Panc1 (cell line): ENCODE data around the gene LUC7L2. TPM values are rescaled to one million over a fixed set of nuclear protein-coding genes. Genes with fewer than 3 reads are reported as not detected.

ENCODE experiments used
- ATAC-seq: fragments of 200-7000 bp; cut with Tn5 transposase; 2 replicates; pipeline ENCODE4 v1.9.1; 2020; ENCODE audit warnings: mild to moderate bottlenecking, moderate library complexity
- BruUV-seq: library from RNA; stranded (reverse); fragments of 400-500 nt; replicated peaks from 2 replicates; lab custom pipeline; 2021; lab: Mats Ljungman, UMichigan
- CTCF ChIA-PET: fragments of 300-600 bp; sonication (Branson Sonifier 250); formaldehyde crosslinking; loops from one replicate; lab custom pipeline; 2022; ENCODE audit warnings: antibody characterized with exemption; lab: Charles Lee
- POLR2A ChIA-PET: fragments of 300-600 bp; sonication (Branson Sonifier 250); formaldehyde crosslinking; loops from one replicate; lab custom pipeline; 2022; ENCODE audit warnings: antibody characterized with exemption; lab: Charles Lee
- DNase-seq: peaks from one replicate; pipeline ENCODE4 v3.0.0-alpha.2; 2010; ENCODE audit warnings: low read depth, low spot score
- H3K27ac ChIP-seq: 2 replicates; pipeline ENCODE4 v1.5.1; 2011; ENCODE audit warnings: mild to moderate bottlenecking, low read length, inconsistent platforms
- H3K27me3 ChIP-seq: fragments of 200-500 bp; sonication (Bioruptor generic); 2 replicates; pipeline ENCODE4 v1.6.0; 2014; ENCODE audit warnings: low read length, inconsistent platforms; ENCODE audit not compliant: control insufficient read depth, insufficient read depth
- H3K36me3 ChIP-seq: fragments of 200-500 bp; sonication (Bioruptor generic); 2 replicates; pipeline ENCODE4 v1.5.1; 2014; ENCODE audit warnings: inconsistent platforms, mild to moderate bottlenecking, low read length, moderate library complexity; ENCODE audit not compliant: control insufficient read depth, insufficient read depth
- H3K4me1 ChIP-seq: 2 replicates; pipeline ENCODE4 v1.5.1; 2011; ENCODE audit warnings: inconsistent platforms, mild to moderate bottlenecking, low read length, moderate library complexity; ENCODE audit not compliant: control insufficient read depth, insufficient read depth
- H3K4me3 ChIP-seq, 2 experiments: 2 replicates each; pipeline ENCODE4 v1.5.1; 2011 to 2012; ENCODE audit warnings: low read depth in 2 of 2, low read length in 2 of 2, mild to moderate bottlenecking in 2 of 2, inconsistent platforms in 1 of 2, moderate library complexity in 1 of 2
- H3K9me3 ChIP-seq: fragments of 200-500 bp; sonication (Bioruptor generic); 2 replicates; pipeline ENCODE4 v1.5.1; 2014; ENCODE audit warnings: low read depth, mild to moderate bottlenecking, inconsistent platforms, low read length, moderate library complexity; ENCODE audit not compliant: control insufficient read depth, insufficient read depth
- POLR2AphosphoS5 ChIP-seq: IDR thresholded peaks from 2 replicates; pipeline ENCODE4 v1.6.1; 2012; ENCODE audit warnings: mild to moderate bottlenecking, low read depth, low read length, moderate library complexity
- SIN3A ChIP-seq: IDR thresholded peaks from 2 replicates; pipeline ENCODE4 v1.6.1; 2012; ENCODE audit warnings: low read depth, mild to moderate bottlenecking, low read length, moderate library complexity, borderline replicate concordance; ENCODE audit not compliant: insufficient read depth
- TCF7L2 ChIP-seq: IDR thresholded peaks from 2 replicates; pipeline ENCODE4 v1.6.1; 2011; ENCODE audit warnings: mild to moderate bottlenecking, low read depth, low read length, inconsistent platforms
- in situ Hi-C: cut with HindIII; loops from 2 replicates; pipeline ENCODE4 v1.10.0; 2016; ENCODE audit warnings: low sequenced_read_pairs, low pct_unique_long_range_greater_than_20kb
- intact Hi-C: fragments of 100-400 bp; cut with micrococcal nuclease; formaldehyde crosslinking; loops from one replicate; pipeline ENCODE4 v1.10.0; 2022; ENCODE audit not compliant: unreplicated experiment
- total RNA-seq: library from RNA; stranded (reverse); gene quantifications from one replicate; pipeline ENCODE4 v1.2.1, GENCODE V29; 2021; ENCODE audit not compliant: unreplicated experiment
- TF ChIP-seq, protein P1 (sequence below), 2 experiments: IDR thresholded peaks; 2 replicates each; pipeline ENCODE4 v1.6.1; 2011 to 2012; ENCODE audit warnings: low read depth in 2 of 2, control low read depth in 1 of 2, low read length in 1 of 2, mild to moderate bottlenecking in 1 of 2, moderate library complexity in 1 of 2; ENCODE audit not compliant: insufficient read depth in 1 of 2
- TF ChIP-seq, protein P2 (sequence below): fragments of 450-650 bp; IDR thresholded peaks from 2 replicates; pipeline ENCODE4 v1.5.1; 2017; ENCODE audit warnings: mild to moderate bottlenecking

LUC7L2 gene
- total RNA-seq, 1 experiment from 2014 or later, result 110 TPM

DNA sequence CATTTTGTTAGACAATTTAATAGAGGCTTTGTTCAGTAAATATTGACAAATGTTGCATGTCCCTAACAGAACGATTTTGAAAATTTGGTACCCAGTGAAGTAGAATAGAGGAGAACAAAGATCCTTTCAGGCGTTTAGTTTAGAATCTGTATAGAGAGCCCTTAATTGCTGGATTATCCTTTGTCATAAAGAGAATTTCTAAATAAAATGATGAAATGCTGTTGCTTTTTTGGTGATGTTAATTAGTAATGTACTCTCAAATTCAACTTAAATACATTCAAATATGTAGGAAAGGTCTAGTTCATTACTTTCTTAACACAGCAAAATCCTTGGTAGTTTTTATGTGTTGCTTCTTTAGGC lies 1.2 kb downstream of the LUC7L2 start:
- Histone ChIP-seq H3K4me3 (peak overlapping the region; percentile 98 to 100), H3K4me1 (peaks cover 18% of the 10 kb centered on the region), H3K36me3 (peaks cover 24% of the 10 kb centered on the region), H3K27me3 (no peaks in the 10 kb centered on the region), H3K27ac (peak overlapping the region; percentile 98), H3K9me3 (no peaks in the 10 kb centered on the region)
- intact Hi-C loops, result no loop called here
- ATAC-seq (no peak), DNase-seq (no peak)
- ChIA-PET CTCF (no interaction called here), POLR2A (no interaction called here)
- TF ChIP-seq, protein P1, sequence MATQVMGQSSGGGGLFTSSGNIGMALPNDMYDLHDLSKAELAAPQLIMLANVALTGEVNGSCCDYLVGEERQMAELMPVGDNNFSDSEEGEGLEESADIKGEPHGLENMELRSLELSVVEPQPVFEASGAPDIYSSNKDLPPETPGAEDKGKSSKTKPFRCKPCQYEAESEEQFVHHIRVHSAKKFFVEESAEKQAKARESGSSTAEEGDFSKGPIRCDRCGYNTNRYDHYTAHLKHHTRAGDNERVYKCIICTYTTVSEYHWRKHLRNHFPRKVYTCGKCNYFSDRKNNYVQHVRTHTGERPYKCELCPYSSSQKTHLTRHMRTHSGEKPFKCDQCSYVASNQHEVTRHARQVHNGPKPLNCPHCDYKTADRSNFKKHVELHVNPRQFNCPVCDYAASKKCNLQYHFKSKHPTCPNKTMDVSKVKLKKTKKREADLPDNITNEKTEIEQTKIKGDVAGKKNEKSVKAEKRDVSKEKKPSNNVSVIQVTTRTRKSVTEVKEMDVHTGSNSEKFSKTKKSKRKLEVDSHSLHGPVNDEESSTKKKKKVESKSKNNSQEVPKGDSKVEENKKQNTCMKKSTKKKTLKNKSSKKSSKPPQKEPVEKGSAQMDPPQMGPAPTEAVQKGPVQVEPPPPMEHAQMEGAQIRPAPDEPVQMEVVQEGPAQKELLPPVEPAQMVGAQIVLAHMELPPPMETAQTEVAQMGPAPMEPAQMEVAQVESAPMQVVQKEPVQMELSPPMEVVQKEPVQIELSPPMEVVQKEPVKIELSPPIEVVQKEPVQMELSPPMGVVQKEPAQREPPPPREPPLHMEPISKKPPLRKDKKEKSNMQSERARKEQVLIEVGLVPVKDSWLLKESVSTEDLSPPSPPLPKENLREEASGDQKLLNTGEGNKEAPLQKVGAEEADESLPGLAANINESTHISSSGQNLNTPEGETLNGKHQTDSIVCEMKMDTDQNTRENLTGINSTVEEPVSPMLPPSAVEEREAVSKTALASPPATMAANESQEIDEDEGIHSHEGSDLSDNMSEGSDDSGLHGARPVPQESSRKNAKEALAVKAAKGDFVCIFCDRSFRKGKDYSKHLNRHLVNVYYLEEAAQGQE (IDR thresholded peaks at IDR 0.05; ENCODE audit: insufficient read depth in 1 of 2, low read depth in 2 of 2, low read length in 1 of 2), result no peak
- TF ChIP-seq POLR2AphosphoS5, result no peak
- TF ChIP-seq, protein P2, sequence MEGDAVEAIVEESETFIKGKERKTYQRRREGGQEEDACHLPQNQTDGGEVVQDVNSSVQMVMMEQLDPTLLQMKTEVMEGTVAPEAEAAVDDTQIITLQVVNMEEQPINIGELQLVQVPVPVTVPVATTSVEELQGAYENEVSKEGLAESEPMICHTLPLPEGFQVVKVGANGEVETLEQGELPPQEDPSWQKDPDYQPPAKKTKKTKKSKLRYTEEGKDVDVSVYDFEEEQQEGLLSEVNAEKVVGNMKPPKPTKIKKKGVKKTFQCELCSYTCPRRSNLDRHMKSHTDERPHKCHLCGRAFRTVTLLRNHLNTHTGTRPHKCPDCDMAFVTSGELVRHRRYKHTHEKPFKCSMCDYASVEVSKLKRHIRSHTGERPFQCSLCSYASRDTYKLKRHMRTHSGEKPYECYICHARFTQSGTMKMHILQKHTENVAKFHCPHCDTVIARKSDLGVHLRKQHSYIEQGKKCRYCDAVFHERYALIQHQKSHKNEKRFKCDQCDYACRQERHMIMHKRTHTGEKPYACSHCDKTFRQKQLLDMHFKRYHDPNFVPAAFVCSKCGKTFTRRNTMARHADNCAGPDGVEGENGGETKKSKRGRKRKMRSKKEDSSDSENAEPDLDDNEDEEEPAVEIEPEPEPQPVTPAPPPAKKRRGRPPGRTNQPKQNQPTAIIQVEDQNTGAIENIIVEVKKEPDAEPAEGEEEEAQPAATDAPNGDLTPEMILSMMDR, result no peak
- no TSS peak for BruUV-seq
- in situ Hi-C loops, result no loop called here

DNA sequence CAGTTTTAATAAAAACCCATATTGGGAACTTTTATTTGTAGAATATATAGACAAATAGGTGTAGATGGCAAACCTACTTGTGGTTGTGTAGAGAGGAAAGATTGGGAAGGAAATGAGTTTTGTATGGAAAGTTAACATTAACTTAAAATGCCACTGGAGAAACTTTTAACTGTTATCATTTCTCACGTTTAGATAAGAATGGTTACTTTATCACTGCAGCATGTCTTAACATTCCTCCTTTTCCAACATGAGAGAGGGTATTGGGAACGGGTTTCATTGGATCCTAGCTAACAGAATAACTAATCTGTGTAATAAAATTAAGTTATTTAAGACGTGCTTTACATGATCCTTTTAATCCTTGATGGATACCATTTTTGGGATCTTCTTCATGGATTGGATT lies 1.8 kb downstream of the LUC7L2 start:
- Histone ChIP-seq H3K4me1 (peaks cover 18% of the 10 kb centered on the region), H3K9me3 (no peaks in the 10 kb centered on the region), H3K27ac (peak overlapping the region; percentile 98), H3K36me3 (peaks cover 27% of the 10 kb centered on the region), H3K4me3 (peak overlapping the region; percentile 98 to 100; a peak in 3 of 4 replicates), H3K27me3 (no peaks in the 10 kb centered on the region)
- in situ Hi-C loops (no loop called here), intact Hi-C loops (no loop called here)
- ChIA-PET CTCF (no interaction called here), POLR2A (no interaction called here)
- ATAC-seq (no peak), DNase-seq (no peak)
- no TSS peak for BruUV-seq
- TF ChIP-seq, protein P1 (IDR thresholded peaks at IDR 0.05; ENCODE audit: insufficient read depth in 1 of 2, low read depth in 2 of 2, low read length in 1 of 2), result no peak
- TF ChIP-seq SIN3A (no peak), POLR2AphosphoS5 (no peak), TCF7L2 (no peak)
- TF ChIP-seq, protein P2, result no peak
